Kidney epithelial cell (primary cell): ENCODE measurements around the gene C8B. TPM values are rescaled to one million over a fixed set of nuclear protein-coding genes. Genes with fewer than 3 reads are reported as not detected.

Experiments
- DNase-seq: peaks from one replicate; pipeline ENCODE4 v3.0.0-alpha.2; 2010; ENCODE audit warnings: low read depth
- H3K27me3 ChIP-seq: 2 replicates; pipeline ENCODE4 v1.6.0; 2011; ENCODE audit warnings: low read length; ENCODE audit not compliant: control insufficient read depth, insufficient read depth
- H3K36me3 ChIP-seq: 2 replicates; pipeline ENCODE4 v1.5.1; 2011; ENCODE audit warnings: low read length; ENCODE audit not compliant: control insufficient read depth, insufficient read depth
- H3K4me3 ChIP-seq: 2 replicates; pipeline ENCODE4 v1.5.1; 2011; ENCODE audit warnings: low read depth, mild to moderate bottlenecking, control low read depth, low read length
- CTCF ChIP-seq: IDR thresholded peaks from 2 replicates; pipeline ENCODE4 v1.5.1; 2011; ENCODE audit warnings: mild to moderate bottlenecking, moderate library complexity, low read length, control low read depth, inconsistent platforms; ENCODE audit not compliant: insufficient read depth, poor library complexity, severe bottlenecking
- total RNA-seq: library from RNA; depleted of rRNA; stranded (reverse); fragments of >200 nt; gene quantifications from 2 replicates; pipeline ENCODE4 v1.2.3, GENCODE V29; 2015

Gene C8B
- total RNA-seq, 1 donor from 2014 or later: not detected

- Histone ChIP-seq H3K27me3 (no peaks in the 10 kb centered on the region), H3K4me3 (no peak overlapping the region), H3K36me3 (no peaks in the 10 kb centered on the region)
- TF ChIP-seq CTCF: no peak
- peak; percentile 7 for DNase-seq
Observed at GRCh38 chr1:56968878-56969495, 3.2 kb upstream of the C8B start.

- Histone ChIP-seq H3K36me3 (no peaks in the 10 kb centered on the region), H3K27me3 (no peaks in the 10 kb centered on the region), H3K4me3 (no peak overlapping the region)
- TF ChIP-seq CTCF: peak; percentile 52
- DNase-seq: no peak
Observed at GRCh38 chr1:56967900-56968832, 2.4 kb upstream of the C8B start.

GRCh38 chr1:56967355-56967754 is 1.5 kb upstream of the C8B start:
- no peak for TF ChIP-seq CTCF
- Histone ChIP-seq H3K27me3 (no peaks in the 10 kb centered on the region), H3K4me3 (no peak overlapping the region), H3K36me3 (no peaks in the 10 kb centered on the region)
- no peak for DNase-seq

- H3K27me3 ChIP-seq: no peaks in the 10 kb centered on the region
- no peaks in the 10 kb centered on the region for H3K36me3 ChIP-seq
- TF ChIP-seq CTCF: no peak
Observed at GRCh38 chr1:56966698-56966999, 834 bp upstream of the C8B start.

GRCh38 chr1:56965191-56965590 is 624 bp downstream of the C8B start:
- Histone ChIP-seq H3K4me3 (no peak overlapping the region), H3K27me3 (no peaks in the 10 kb centered on the region), H3K36me3 (no peaks in the 10 kb centered on the region)
- TF ChIP-seq CTCF: no peak
- DNase-seq: no peak

More at GRCh38 chr1:56966698-56966999, 834 bp upstream of the C8B start:
- no peak overlapping the region for H3K4me3 ChIP-seq
- no peak for DNase-seq
